ENCODE measurements around the gene ITGA7. TPM values are rescaled to one million over a fixed set of nuclear protein-coding genes. Genes with fewer than 3 reads are reported as not detected.

ITGA7 gene
- total and polyA plus RNA-seq, 2 of the 8 experiments (the other 6 are each of a cell fraction or from before 2014, with no cell fraction given), result 57.6 to 86.1 TPM

DNA sequence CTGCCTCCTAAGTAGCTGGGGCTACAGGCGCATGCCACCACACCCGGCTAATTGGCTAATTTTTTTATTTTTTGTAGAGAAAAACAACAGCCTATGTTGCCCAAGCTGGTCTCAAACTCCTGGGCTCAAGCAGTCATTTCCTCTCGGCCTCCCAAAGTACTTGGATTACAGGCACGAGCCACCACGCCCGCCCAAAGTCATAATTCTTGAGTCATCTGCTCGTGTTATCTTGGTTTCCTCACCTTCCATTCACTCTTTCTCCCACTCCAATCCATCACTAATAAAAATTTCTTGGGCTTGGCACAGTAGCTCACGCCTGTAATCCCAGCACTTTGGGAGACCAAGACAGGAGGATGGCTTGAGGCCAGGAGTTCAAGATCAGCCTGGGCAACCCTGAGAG lies 32.0 kb downstream of the ITGA7 start:
- H2AFZ ChIP-seq (ENCODE audit: low read length), result no peak overlapping the region
- no peaks in the 10 kb centered on the region for H4K20me1 ChIP-seq (replicated peaks in 1 of 2; ENCODE audit: control insufficient read depth in 1 of 2, insufficient read depth in 2 of 2, low read length in 2 of 2)
- H3K14ac ChIP-seq (ENCODE audit: insufficient read length), result no peak overlapping the region
- DNase-seq (ENCODE audit: low read depth in 1 of 2, low spot score in 2 of 2), result no peak
- no peak overlapping the region for H3K27ac ChIP-seq (ENCODE audit: low read depth, low read length)
- no peak overlapping the region for H3K23ac ChIP-seq (ENCODE audit: insufficient read length)
- no peaks in the 10 kb centered on the region for H3K36me3 ChIP-seq (ENCODE audit: control insufficient read depth in 2 of 4, insufficient read depth in 4 of 4, low read length in 3 of 4)
- no peak overlapping the region for H4K91ac ChIP-seq (replicated peaks; ENCODE audit: insufficient read length, low read length)
- no peak overlapping the region for H2BK20ac ChIP-seq (ENCODE audit: low read length)
- H4K8ac ChIP-seq (ENCODE audit: extremely low read depth, insufficient read depth, low read length), result no peak overlapping the region
- no peak overlapping the region for H2BK5ac ChIP-seq (ENCODE audit: low read depth, low read length)
- H3K27me3 ChIP-seq (replicated peaks in 1 of 4; ENCODE audit: control insufficient read depth in 3 of 4, extremely low read depth in 1 of 4, insufficient read depth in 3 of 4, low read length in 3 of 4), result no peaks in the 10 kb centered on the region; a peak in 1 of 7 replicates
- ChIA-PET POLR2A (ENCODE audit: partially characterized antibody) (interaction anchor here (1.3 kb wide), 1 partner anchor 24 kb away, joined by 4 read pairs; no protein-coding TSS in a partner anchor), CTCF (ENCODE audit: partially characterized antibody) (interaction anchor here (1.2 to 1.3 kb wide), 2 partner anchors 30 to 44 kb away, joined by 3 to 5 read pairs; partner anchors contain the start of gene RDH5)
- no peaks in the 10 kb centered on the region for H3K9me3 ChIP-seq (ENCODE audit: insufficient read depth in 2 of 2, low read depth in 1 of 2, low read length in 1 of 2)
- no peak overlapping the region for H2BK15ac ChIP-seq (ENCODE audit: low read length)
- H3K56ac ChIP-seq (replicated peaks; ENCODE audit: insufficient read length, low read depth, low read length), result no peak overlapping the region
- no peak overlapping the region for H2BK120ac ChIP-seq (replicated peaks; ENCODE audit: low read depth, low read length)
- H2AK5ac ChIP-seq (ENCODE audit: low read depth, low read length), result no peak overlapping the region
- WGBS, 2 experiments (ENCODE audit: extremely low coverage in 1 of 2, insufficient coverage in 1 of 2, insufficient read length in 1 of 2, insufficient replicate concordance in 2 of 2, low coverage in 1 of 2, low lambda C conversion rate in 2 of 2, missing lambda C conversion rate in 1 of 2), result 92% methylated on average over 8 of the region's 8 CpGs; no CpG with 5 or more reads in 1 of the 2 experiments
- H3K18ac ChIP-seq (ENCODE audit: extremely low read depth, low read length), result no peak overlapping the region
- H3K79me1 ChIP-seq (ENCODE audit: low read depth, low read length), result no peaks in the 10 kb centered on the region
- H3K4me1 ChIP-seq (replicated peaks in 1 of 4; ENCODE audit: control insufficient read depth in 3 of 4, insufficient read depth in 4 of 4, low read length in 3 of 4), result no peaks in the 10 kb centered on the region
- no peak overlapping the region for H3K4me2 ChIP-seq (ENCODE audit: insufficient read depth in 1 of 2, low read depth in 2 of 2, low read length in 2 of 2)
- H3K23me2 ChIP-seq (ENCODE audit: low read depth, low read length), result no peaks in the 10 kb centered on the region; the same call in 1 of the 2 replicates
- H3K79me2 ChIP-seq (ENCODE audit: control insufficient read depth in 1 of 2, insufficient read depth in 2 of 2, low read length in 2 of 2), result no peaks in the 10 kb centered on the region
- H4K5ac ChIP-seq (ENCODE audit: insufficient read length, low read depth, low read length), result no peak overlapping the region
- no peak overlapping the region for H3K4ac ChIP-seq (replicated peaks; ENCODE audit: insufficient read length, low read depth, low read length)
- no peak overlapping the region for H3K9ac ChIP-seq (replicated peaks in 1 of 4; ENCODE audit: extremely low read depth in 1 of 4, low read depth in 3 of 4, low read length in 3 of 4)
- no peak overlapping the region for H2BK12ac ChIP-seq (ENCODE audit: low read depth, low read length)
- no peak for FAIRE-seq
- TF ChIP-seq EZH2 (IDR thresholded peaks at IDR 0.05; ENCODE audit: low read depth, low read length, severe bottlenecking), result no peak
- TF ChIP-seq, protein P1, sequence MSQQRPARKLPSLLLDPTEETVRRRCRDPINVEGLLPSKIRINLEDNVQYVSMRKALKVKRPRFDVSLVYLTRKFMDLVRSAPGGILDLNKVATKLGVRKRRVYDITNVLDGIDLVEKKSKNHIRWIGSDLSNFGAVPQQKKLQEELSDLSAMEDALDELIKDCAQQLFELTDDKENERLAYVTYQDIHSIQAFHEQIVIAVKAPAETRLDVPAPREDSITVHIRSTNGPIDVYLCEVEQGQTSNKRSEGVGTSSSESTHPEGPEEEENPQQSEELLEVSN (IDR thresholded peaks at IDR 0.05), result no peak
- TF ChIP-seq CEBPB (IDR thresholded peaks at IDR 0.05; ENCODE audit: low read depth, low read length), result no peak
- TF ChIP-seq BRCA1 (IDR thresholded peaks at IDR 0.05; ENCODE audit: low read depth, low read length), result no peak
- TF ChIP-seq, protein P2, sequence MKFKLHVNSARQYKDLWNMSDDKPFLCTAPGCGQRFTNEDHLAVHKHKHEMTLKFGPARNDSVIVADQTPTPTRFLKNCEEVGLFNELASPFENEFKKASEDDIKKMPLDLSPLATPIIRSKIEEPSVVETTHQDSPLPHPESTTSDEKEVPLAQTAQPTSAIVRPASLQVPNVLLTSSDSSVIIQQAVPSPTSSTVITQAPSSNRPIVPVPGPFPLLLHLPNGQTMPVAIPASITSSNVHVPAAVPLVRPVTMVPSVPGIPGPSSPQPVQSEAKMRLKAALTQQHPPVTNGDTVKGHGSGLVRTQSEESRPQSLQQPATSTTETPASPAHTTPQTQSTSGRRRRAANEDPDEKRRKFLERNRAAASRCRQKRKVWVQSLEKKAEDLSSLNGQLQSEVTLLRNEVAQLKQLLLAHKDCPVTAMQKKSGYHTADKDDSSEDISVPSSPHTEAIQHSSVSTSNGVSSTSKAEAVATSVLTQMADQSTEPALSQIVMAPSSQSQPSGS (IDR thresholded peaks at IDR 0.05; ENCODE audit: low read length), result no peak
- no peak for TF ChIP-seq CREB1 (IDR thresholded peaks at IDR 0.05)
- H3K4me3 ChIP-seq (ENCODE audit: extremely low read depth in 1 of 4, insufficient read depth in 2 of 4, low read depth in 3 of 4, low read length in 4 of 4), result no peak overlapping the region
